GM18858 (cell line): ENCODE measurements around the gene IL17RA.
A peak's percentile ranks its signal among the peaks of the same experiment; 100 is the strongest.

Source experiments
- ATAC-seq: cut with Tn5 transposase; IDR thresholded peaks from one replicate; pipeline ENCODE4 v1.9.1; 2021; ENCODE audit not compliant: unreplicated experiment

Gene IL17RA

GRCh38 chr22:17152971-17153370 lies 68.2 kb downstream of the IL17RA start:
- ATAC-seq, result no peak

GRCh38 chr22:17155941-17156340 lies 71.1 kb downstream of the IL17RA start:
- no peak for ATAC-seq

- no peak for ATAC-seq
These were observed 72.9 kb downstream of the IL17RA start for GRCh38 chr22:17157714-17158113.

- no peak for ATAC-seq
These were observed 73.4 kb downstream of the IL17RA start for GRCh38 chr22:17158176-17158567.

- ATAC-seq, result peak; percentile 52
These were observed 74.0 kb downstream of the IL17RA start, which contains the start of gene HDHD5 for GRCh38 chr22:17158568-17159503. Gene HDHD5 (minus strand): TSS chr22:17159277. CDS start chr22:17159251, 26 bp downstream.

- peak; percentile 7 for ATAC-seq
These were observed 74.7 kb downstream of the IL17RA start for GRCh38 chr22:17159504-17159951.

GRCh38 chr22:17161991-17162390 lies 77.2 kb downstream of the IL17RA start:
- ATAC-seq, result no peak

- no peak for ATAC-seq
These were observed 77.9 kb downstream of the IL17RA start for GRCh38 chr22:17162731-17163130.

- ATAC-seq, result no peak
These were observed 79.7 kb downstream of the IL17RA start for GRCh38 chr22:17164392-17165024.
